IMR-90 (cell line): ENCODE data around the gene PAGE1. TPM values are rescaled to one million over a fixed set of nuclear protein-coding genes. Genes with fewer than 3 reads are reported as not detected.

ENCODE experiments used
- ATAC-seq: fragments of 200-7000 bp; cut with Tn5 transposase; 2 replicates; pipeline ENCODE4 v1.9.1; 2020; ENCODE audit warnings: low read depth, mild to moderate bottlenecking, moderate library complexity
- BruUV-seq: library from RNA; stranded (reverse); fragments of 400-500 nt; replicated peaks from 2 replicates; lab custom pipeline; 2021; lab: Mats Ljungman, UMichigan
- CTCF ChIA-PET: fragments of 300-600 bp; formaldehyde crosslinking; extraction: SDS; loops from one replicate; lab custom pipeline; 2021; ENCODE audit warnings: antibody characterized with exemption; lab: Yijun Ruan, JAX
- POLR2A ChIA-PET: fragments of 300-600 bp; sonication (Branson Sonifier 250); formaldehyde crosslinking; loops from one replicate; lab custom pipeline; 2022; ENCODE audit warnings: antibody characterized with exemption; ENCODE audit not compliant: unreplicated experiment; lab: Charles Lee
- DNase-seq: peaks from one replicate; pipeline ENCODE4 v3.0.0; 2013
- H2AFZ ChIP-seq: replicated peaks from 2 replicates; pipeline ENCODE3; 2013; ENCODE audit warnings: low read length, mild to moderate bottlenecking; ENCODE audit not compliant: poor library complexity
- H2AK5ac ChIP-seq: 2 replicates; pipeline ENCODE4 v1.6.1; 2013; ENCODE audit warnings: low read depth, low read length, inconsistent platforms
- H2AK9ac ChIP-seq: replicated peaks from 2 replicates; pipeline ENCODE3; 2013; ENCODE audit warnings: mild to moderate bottlenecking, low read depth, low read length, moderate library complexity; ENCODE audit not compliant: poor library complexity
- H2BK120ac ChIP-seq: 2 replicates; pipeline ENCODE4 v1.6.1; 2013; ENCODE audit warnings: low read depth, low read length, inconsistent platforms
- H2BK15ac ChIP-seq: 3 replicates; pipeline ENCODE4 v1.6.1; 2013; ENCODE audit warnings: low read depth, low read length, inconsistent platforms
- H2BK20ac ChIP-seq: 2 replicates; pipeline ENCODE4 v1.6.1; 2013; ENCODE audit warnings: low read depth, mild to moderate bottlenecking, inconsistent platforms, low read length, moderate library complexity
- H2BK5ac ChIP-seq: 2 replicates; pipeline ENCODE4 v1.6.1; 2013; ENCODE audit warnings: mild to moderate bottlenecking, low read depth, low read length, inconsistent platforms; ENCODE audit not compliant: poor library complexity, severe bottlenecking
- H3K14ac ChIP-seq: replicated peaks from 2 replicates; pipeline ENCODE4 v1.6.1; 2013; ENCODE audit warnings: low read depth, low read length, inconsistent platforms
- H3K18ac ChIP-seq: 2 replicates; pipeline ENCODE4 v1.6.1; 2013; ENCODE audit warnings: low read depth, low read length, control low read depth
- H3K23ac ChIP-seq: 2 replicates; pipeline ENCODE4 v1.6.1; 2013; ENCODE audit warnings: low read depth, low read length, inconsistent platforms
- H3K27ac ChIP-seq: 2 replicates; pipeline ENCODE4 v1.5.1; 2013; ENCODE audit warnings: mild to moderate bottlenecking, control low read depth, low read length; ENCODE audit not compliant: insufficient read depth
- H3K27me3 ChIP-seq: 2 replicates; pipeline ENCODE4 v1.6.1; 2013; ENCODE audit warnings: low read length; ENCODE audit not compliant: control insufficient read depth, insufficient read depth
- H3K36me3 ChIP-seq: 2 replicates; pipeline ENCODE4 v1.6.1; 2013; ENCODE audit warnings: low read length, mixed read lengths; ENCODE audit not compliant: control insufficient read depth, insufficient read depth
- H3K4ac ChIP-seq: 2 replicates; pipeline ENCODE4 v1.6.1; 2013; ENCODE audit warnings: low read depth, low read length, inconsistent platforms
- H3K4me1 ChIP-seq: 2 replicates; pipeline ENCODE4 v1.6.1; 2013; ENCODE audit warnings: low read length, mixed read lengths; ENCODE audit not compliant: control insufficient read depth, insufficient read depth
- H3K4me2 ChIP-seq: 2 replicates; pipeline ENCODE4 v1.6.1; 2013; ENCODE audit warnings: low read depth, mild to moderate bottlenecking, control low read depth, low read length, moderate library complexity
- H3K4me3 ChIP-seq: 2 replicates; pipeline ENCODE4 v1.5.1; 2013; ENCODE audit warnings: low read depth, mild to moderate bottlenecking, control low read depth, low read length, moderate library complexity; ENCODE audit not compliant: insufficient read depth
- H3K56ac ChIP-seq: 2 replicates; pipeline ENCODE4 v1.6.1; 2013; ENCODE audit warnings: low read length, inconsistent platforms; ENCODE audit not compliant: insufficient read depth; ENCODE audit errors: extremely low read depth
- H3K79me1 ChIP-seq, 2 experiments: 2 replicates each; pipeline ENCODE4 v1.6.1; 2013; ENCODE audit warnings: low read length in 2 of 2, inconsistent platforms in 1 of 2, low read depth in 1 of 2
- H3K9ac ChIP-seq: 2 replicates; pipeline ENCODE4 v1.6.1; 2013; ENCODE audit warnings: low read depth, low read length, control low read depth
- H3K9me1 ChIP-seq: 2 replicates; pipeline ENCODE4 v1.6.1; 2013; ENCODE audit warnings: low read length, inconsistent platforms; ENCODE audit not compliant: insufficient read depth
- H3K9me3 ChIP-seq: 2 replicates; pipeline ENCODE4 v1.6.1; 2013; ENCODE audit warnings: low read length; ENCODE audit not compliant: control insufficient read depth, insufficient read depth
- H4K20me1 ChIP-seq: 2 replicates; pipeline ENCODE4 v1.6.1; 2013; ENCODE audit warnings: low read length, inconsistent platforms; ENCODE audit not compliant: insufficient read depth
- H4K5ac ChIP-seq: 2 replicates; pipeline ENCODE4 v1.6.1; 2013; ENCODE audit warnings: mild to moderate bottlenecking, low read depth, low read length, control low read depth
- H4K8ac ChIP-seq, 2 experiments: 2 replicates each; pipeline ENCODE4 v1.6.1; 2013; ENCODE audit warnings: low read depth in 2 of 2, low read length in 2 of 2, control low read depth in 1 of 2, inconsistent platforms in 1 of 2
- H4K91ac ChIP-seq: 2 replicates; pipeline ENCODE4 v1.6.1; 2013; ENCODE audit warnings: low read depth, low read length, inconsistent platforms; ENCODE audit not compliant: insufficient read depth
- BHLHE40 ChIP-seq: fragments of 150-350 bp; IDR thresholded peaks from 2 replicates; pipeline ENCODE4 v1.6.1; 2016; ENCODE audit warnings: mild to moderate bottlenecking, low read depth, low read length
- CEBPB ChIP-seq: IDR thresholded peaks from 2 replicates; pipeline ENCODE4 v1.6.1; 2012; ENCODE audit warnings: low read depth, low read length, improper control_type of control experiment
- CHD1 ChIP-seq: IDR thresholded peaks from 2 replicates; pipeline ENCODE4 v1.6.1; 2012; ENCODE audit warnings: low read depth, low read length, improper control_type of control experiment
- CTCF ChIP-seq: conservative IDR thresholded peaks from 2 replicates; pipeline ENCODE4 v1.5.1; 2012; ENCODE audit warnings: mild to moderate bottlenecking, low read depth, low read length, improper control_type of control experiment
- FOS ChIP-seq: fragments of 150-350 bp; IDR thresholded peaks from 2 replicates; pipeline ENCODE4 v1.6.1; 2016; ENCODE audit warnings: low read depth, low read length
- MAFK ChIP-seq: IDR thresholded peaks from 2 replicates; pipeline ENCODE4 v1.6.1; 2012; ENCODE audit warnings: low read depth, low read length, improper control_type of control experiment
- MAZ ChIP-seq: IDR thresholded peaks from 2 replicates; pipeline ENCODE4 v1.6.1; 2012; ENCODE audit warnings: low read depth, mild to moderate bottlenecking, low read length, improper control_type of control experiment, moderate library complexity, borderline replicate concordance
- MXI1 ChIP-seq: IDR thresholded peaks from 2 replicates; pipeline ENCODE4 v1.6.1; 2012; ENCODE audit warnings: low read depth, mild to moderate bottlenecking, low read length, moderate library complexity, borderline replicate concordance
- NFE2L2 ChIP-seq: fragments of 150-350 bp; IDR thresholded peaks from 2 replicates; pipeline ENCODE4 v1.6.1; 2016; ENCODE audit warnings: low read depth, mild to moderate bottlenecking, low read length
- POLR2A ChIP-seq: IDR thresholded peaks from 2 replicates; pipeline ENCODE4 v1.6.1; 2012; ENCODE audit warnings: mild to moderate bottlenecking, low read depth, low read length
- RAD21 ChIP-seq: IDR thresholded peaks from 2 replicates; pipeline ENCODE4 v1.6.1; 2012; ENCODE audit warnings: low read length, improper control_type of control experiment
- RCOR1 ChIP-seq: IDR thresholded peaks from 2 replicates; pipeline ENCODE4 v1.6.1; 2012; ENCODE audit warnings: mild to moderate bottlenecking, low read length, improper control_type of control experiment; ENCODE audit not compliant: insufficient replicate concordance
- RFX5 ChIP-seq: IDR thresholded peaks from 2 replicates; pipeline ENCODE4 v1.8.0; 2012; ENCODE audit warnings: low read depth, mild to moderate bottlenecking, low read length, moderate library complexity
- SMC3 ChIP-seq: fragments of 150-350 bp; IDR thresholded peaks from 2 replicates; pipeline ENCODE4 v1.6.1; 2016; ENCODE audit warnings: low read depth, mild to moderate bottlenecking, antibody characterized with exemption, low read length, moderate library complexity
- WGBS, 2 experiments: methylation state at CpG; one replicate each; pipeline versions ENCODE4 v1.1.5 to v1.1.7; 2013; ENCODE audit warnings: missing lambda C conversion rate in 2 of 2; ENCODE audit not compliant: insufficient read length in 1 of 2; ENCODE audit errors: extremely low coverage in 2 of 2; 5-methylcytosine and 5-hydroxymethylcytosine counted together
- dilution Hi-C: fragments of 300-500 bp; cut with HindIII; formaldehyde crosslinking; loops from one replicate; pipeline ENCODE4 v1.14.3; 2018; ENCODE audit warnings: low sequenced_read_pairs; ENCODE audit not compliant: unreplicated experiment
- in situ Hi-C: fragments of 300-500 bp; cut with MboI; formaldehyde crosslinking; loops from 3 replicates; pipeline ENCODE4 v1.14.3; 2019; ENCODE audit warnings: low sequenced_read_pairs, inconsistent platforms, mixed read lengths
- intact Hi-C: fragments of 100-400 bp; cut with micrococcal nuclease; formaldehyde crosslinking; loops from 2 replicates; pipeline ENCODE4 v1.10.0; 2022
- polyA plus RNA-seq, 3 experiments: library from polyadenylated mRNA; depleted of rRNA; stranded (reverse); fragments of >200 nt; gene quantifications; 2 replicates each; pipeline ENCODE4 v1.2.3, GENCODE V29; 2012; ENCODE audit warnings: low replicate concordance in 1 of 3
- total RNA-seq: library from RNA; depleted of rRNA; stranded (reverse); fragments of >200 nt; gene quantifications from 2 replicates; pipeline ENCODE4 v1.2.3, GENCODE V29; 2012
- TF ChIP-seq, protein P1 (sequence below): fragments of 150-350 bp; IDR thresholded peaks from 2 replicates; pipeline ENCODE4 v1.6.1; 2016; ENCODE audit warnings: low read depth, mild to moderate bottlenecking, low read length, moderate library complexity, borderline replicate concordance
- TF ChIP-seq, protein P2 (sequence below): fragments of 150-350 bp; IDR thresholded peaks from 2 replicates; pipeline ENCODE4 v1.6.1; 2017; ENCODE audit warnings: mild to moderate bottlenecking, antibody characterized with exemption, low read length, low read depth

PAGE1 gene
- total and polyA plus RNA-seq, 2 of the 4 experiments (the other 2 are of a cell fraction): not detected

GRCh38 chrX:49656533-49656932, 39.3 kb downstream of the PAGE1 start:
- no peaks in the 10 kb centered on the region for H3K9me3 ChIP-seq
- no peaks in the 10 kb centered on the region for H4K20me1 ChIP-seq
- no peaks in the 10 kb centered on the region for H3K79me1 ChIP-seq
- POLR2A ChIA-PET: no interaction called here
- intact Hi-C loops: no loop called here
- H2AFZ ChIP-seq: no peak overlapping the region
- H2BK5ac ChIP-seq: no peak overlapping the region
- no peak overlapping the region for H2BK120ac ChIP-seq
- ATAC-seq (no peak), DNase-seq (no peak)
- no peak overlapping the region for H3K4me3 ChIP-seq
- no peak overlapping the region for H3K27ac ChIP-seq
- no peak overlapping the region for H3K4ac ChIP-seq
- H4K91ac ChIP-seq: no peak overlapping the region
- H4K5ac ChIP-seq: no peak overlapping the region
- in situ Hi-C loops: no loop called here
- no peak for TF ChIP-seq CTCF
- TF ChIP-seq, protein P1, sequence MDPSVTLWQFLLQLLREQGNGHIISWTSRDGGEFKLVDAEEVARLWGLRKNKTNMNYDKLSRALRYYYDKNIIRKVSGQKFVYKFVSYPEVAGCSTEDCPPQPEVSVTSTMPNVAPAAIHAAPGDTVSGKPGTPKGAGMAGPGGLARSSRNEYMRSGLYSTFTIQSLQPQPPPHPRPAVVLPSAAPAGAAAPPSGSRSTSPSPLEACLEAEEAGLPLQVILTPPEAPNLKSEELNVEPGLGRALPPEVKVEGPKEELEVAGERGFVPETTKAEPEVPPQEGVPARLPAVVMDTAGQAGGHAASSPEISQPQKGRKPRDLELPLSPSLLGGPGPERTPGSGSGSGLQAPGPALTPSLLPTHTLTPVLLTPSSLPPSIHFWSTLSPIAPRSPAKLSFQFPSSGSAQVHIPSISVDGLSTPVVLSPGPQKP: no peak
- no peak for TF ChIP-seq RCOR1
- no peak for TF ChIP-seq CEBPB
- no peak for TF ChIP-seq MAFK
- no peak for TF ChIP-seq RAD21
- no peak for TF ChIP-seq BHLHE40
- TF ChIP-seq FOS: no peak
- no peak for TF ChIP-seq NFE2L2
- TF ChIP-seq CHD1: no peak
- TF ChIP-seq POLR2A: no peak
- TF ChIP-seq MXI1: no peak
- no peak for TF ChIP-seq SMC3
- TF ChIP-seq MAZ: no peak
- TF ChIP-seq, protein P2, sequence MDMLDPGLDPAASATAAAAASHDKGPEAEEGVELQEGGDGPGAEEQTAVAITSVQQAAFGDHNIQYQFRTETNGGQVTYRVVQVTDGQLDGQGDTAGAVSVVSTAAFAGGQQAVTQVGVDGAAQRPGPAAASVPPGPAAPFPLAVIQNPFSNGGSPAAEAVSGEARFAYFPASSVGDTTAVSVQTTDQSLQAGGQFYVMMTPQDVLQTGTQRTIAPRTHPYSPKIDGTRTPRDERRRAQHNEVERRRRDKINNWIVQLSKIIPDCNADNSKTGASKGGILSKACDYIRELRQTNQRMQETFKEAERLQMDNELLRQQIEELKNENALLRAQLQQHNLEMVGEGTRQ: no peak
- TF ChIP-seq RFX5: no peak
- H3K27me3 ChIP-seq: peaks cover 2% of the 10 kb centered on the region
- no peaks in the 10 kb centered on the region for H3K36me3 ChIP-seq
- H3K23ac ChIP-seq: no peak overlapping the region
- no CpG with 5 or more reads among the region's 3 CpGs for WGBS, 2 experiments
- no peak overlapping the region for H3K4me2 ChIP-seq
- no peak overlapping the region for H3K9ac ChIP-seq
- H2AK5ac ChIP-seq: no peak overlapping the region
- H3K4me1 ChIP-seq: no peaks in the 10 kb centered on the region
- H3K14ac ChIP-seq: no peak overlapping the region
- dilution Hi-C loops: no loop called here
- H2AK9ac ChIP-seq: no peak overlapping the region
- no peak overlapping the region for H3K18ac ChIP-seq
- no TSS peak for BruUV-seq
- H2BK15ac ChIP-seq: no peak overlapping the region
- H3K9me1 ChIP-seq: no peaks in the 10 kb centered on the region
- H4K8ac ChIP-seq: no peak overlapping the region
- CTCF ChIA-PET: no interaction called here
- no peak overlapping the region for H3K56ac ChIP-seq
- H2BK20ac ChIP-seq: no peak overlapping the region
